MG63 (cell line): Measurements from ENCODE around the gene ETV6. TPM values are rescaled to one million over a fixed set of nuclear protein-coding genes. Genes with fewer than 3 reads are reported as not detected.
"Not testable (repeated sequence)": the region's sequence is repeated elsewhere in the genome, so short reads cannot be mapped to it uniquely, and the experiment has no call there.

Experiments
- DNase-seq: peaks from one replicate; pipeline ENCODE4 v3.0.0-alpha.2; 2020
- H3K27me3 ChIP-seq: fragments of 250-450 bp; sonication (Bioruptor Pico); 2 replicates; pipeline ENCODE4 v1.5.1; 2020; ENCODE audit warnings: mild to moderate bottlenecking, moderate library complexity
- H3K36me3 ChIP-seq: fragments of 250-450 bp; sonication (Bioruptor Pico); 2 replicates; pipeline ENCODE4 v1.5.1; 2020; ENCODE audit warnings: mild to moderate bottlenecking, moderate library complexity
- H3K4me3 ChIP-seq: fragments of 250-450 bp; sonication (Bioruptor Pico); 2 replicates; pipeline ENCODE4 v1.5.1; 2020; ENCODE audit warnings: mild to moderate bottlenecking, moderate library complexity
- H3K9me3 ChIP-seq: fragments of 250-450 bp; sonication (Bioruptor Pico); 2 replicates; pipeline ENCODE4 v1.5.1; 2020; ENCODE audit warnings: mild to moderate bottlenecking, moderate library complexity
- total RNA-seq: library from RNA; depleted of rRNA; stranded (reverse); fragments of >200 nt; shearing (Covaris generic); gene quantifications from 2 replicates; pipeline ENCODE4 v1.2.3, GENCODE V29; 2014; ENCODE audit warnings: low replicate concordance

Gene ETV6
- total RNA-seq, 1 experiment from 2014 or later: 3.0 TPM

- not testable (repeated sequence) for H3K27me3 ChIP-seq, DNase-seq, H3K9me3 ChIP-seq, H3K4me3 ChIP-seq, H3K36me3 ChIP-seq
Observed at GRCh38 chr12:11909406-11909805, 259.9 kb downstream of the ETV6 start.

DNA sequence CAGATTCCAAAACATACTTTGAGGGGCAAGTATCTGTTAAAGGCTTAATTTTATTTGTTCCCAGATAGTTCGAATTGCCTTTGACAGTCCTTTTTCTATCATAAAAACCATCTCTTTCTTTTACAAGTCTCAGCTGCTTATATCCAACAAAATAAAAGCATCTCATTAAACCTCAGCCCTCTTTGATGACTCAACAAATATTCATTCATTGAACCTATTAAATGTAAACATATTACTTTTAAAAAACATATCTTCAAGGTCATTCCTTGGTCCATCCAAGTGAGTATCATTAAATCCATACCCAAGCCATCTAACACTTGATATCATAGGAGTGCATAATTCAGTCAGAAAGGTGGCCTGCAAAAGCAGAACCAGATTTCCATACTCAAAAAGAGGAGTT, 266.6 kb downstream of the ETV6 start:
- DNase-seq: no peak
- no peaks in the 10 kb centered on the region for H3K36me3 ChIP-seq

DNA sequence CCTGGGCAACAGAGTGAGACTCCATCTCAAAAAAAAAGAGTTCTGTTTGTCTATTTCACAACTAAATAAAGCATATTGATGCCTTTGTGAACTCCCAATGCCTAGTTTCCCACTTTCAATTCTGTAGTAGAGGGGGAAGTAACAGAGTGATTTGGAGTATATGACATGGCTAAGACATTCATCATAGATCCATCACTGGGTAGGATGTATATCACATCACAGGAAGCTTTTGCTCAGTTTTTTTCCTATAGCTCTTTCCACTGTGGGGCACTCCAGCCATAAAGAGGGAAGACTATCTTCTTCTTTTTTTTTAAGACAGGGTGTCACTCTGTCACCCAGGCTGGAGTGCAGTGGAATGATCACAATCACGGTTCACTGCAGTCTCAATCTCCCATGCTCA, 267.3 kb downstream of the ETV6 start:
- DNase-seq: no peak
- Histone ChIP-seq H3K36me3 (no peaks in the 10 kb centered on the region), H3K9me3 (no peaks in the 10 kb centered on the region), H3K27me3 (no peaks in the 10 kb centered on the region), H3K4me3 (no peak overlapping the region)

More for the DNA sequence above, 266.6 kb downstream of the ETV6 start:
- H3K9me3 ChIP-seq: no peaks in the 10 kb centered on the region
- H3K4me3 ChIP-seq: no peak overlapping the region
- no peaks in the 10 kb centered on the region for H3K27me3 ChIP-seq

DNA sequence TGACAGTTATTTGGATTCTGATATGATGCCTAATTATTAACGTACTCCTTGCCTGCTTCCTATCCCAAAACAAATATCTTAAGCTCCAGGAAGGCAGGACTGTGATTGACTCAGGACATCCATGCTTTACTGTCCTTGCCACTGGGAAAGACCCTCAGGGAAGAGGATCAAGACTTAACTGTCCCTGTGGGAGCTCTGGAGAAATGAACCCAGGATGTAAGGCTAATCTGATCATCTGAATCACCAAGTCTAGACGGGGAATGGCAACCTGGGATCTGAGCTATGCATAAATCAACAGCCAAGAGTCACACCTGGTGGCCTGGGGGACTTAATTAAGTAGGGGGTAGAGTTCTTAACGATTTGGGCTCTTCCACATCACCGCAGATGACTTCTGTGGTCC, 268.0 kb downstream of the ETV6 start:
- Histone ChIP-seq H3K36me3 (no peaks in the 10 kb centered on the region), H3K9me3 (no peaks in the 10 kb centered on the region), H3K4me3 (no peak overlapping the region), H3K27me3 (no peaks in the 10 kb centered on the region)
- DNase-seq: no peak

- DNase-seq: no peak
- Histone ChIP-seq H3K27me3 (no peaks in the 10 kb centered on the region), H3K9me3 (no peaks in the 10 kb centered on the region), H3K4me3 (no peak overlapping the region), H3K36me3 (no peaks in the 10 kb centered on the region)
Observed at GRCh38 chr12:11920231-11920630, 270.8 kb downstream of the ETV6 start.

DNA sequence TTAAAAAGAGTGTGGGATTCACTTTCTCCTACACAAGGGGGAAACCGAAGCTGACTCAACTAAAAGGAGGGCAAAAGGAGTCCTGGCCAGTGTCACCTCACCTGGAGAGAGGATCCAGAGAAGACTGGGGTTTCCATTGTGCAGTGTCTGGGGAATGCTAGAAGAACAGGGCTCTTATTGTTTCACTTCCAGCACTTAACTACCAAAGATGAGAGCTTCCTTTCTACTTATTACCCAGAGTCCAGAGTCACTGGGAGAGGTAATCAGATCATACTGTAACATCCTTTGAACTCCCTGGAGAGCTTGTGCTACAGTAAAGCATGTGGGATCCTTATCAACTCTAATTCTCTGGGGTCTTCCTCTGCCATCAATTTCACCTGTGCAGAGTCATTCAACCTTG, 272.9 kb downstream of the ETV6 start:
- Histone ChIP-seq H3K4me3 (no peak overlapping the region), H3K9me3 (no peaks in the 10 kb centered on the region), H3K27me3 (no peaks in the 10 kb centered on the region), H3K36me3 (no peaks in the 10 kb centered on the region)
- no peak for DNase-seq

DNA sequence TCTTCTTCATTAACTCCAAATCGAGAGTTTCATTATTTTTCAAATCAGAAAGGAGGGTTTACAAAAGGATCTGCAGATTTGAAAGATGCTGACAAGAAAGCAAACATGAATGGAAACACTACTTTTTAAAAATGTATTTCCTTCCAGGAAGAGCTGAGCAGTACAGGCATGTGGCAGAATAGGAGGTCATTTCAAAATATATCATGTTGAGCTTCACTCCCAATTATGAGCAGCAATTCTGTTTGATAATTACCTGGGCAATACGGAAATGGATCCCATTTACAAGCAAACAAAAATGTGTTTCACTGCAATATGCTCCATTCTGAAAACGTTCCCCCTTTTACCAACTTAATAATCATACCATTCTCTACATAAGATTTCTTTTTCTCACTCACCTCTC, 273.6 kb downstream of the ETV6 start:
- Histone ChIP-seq H3K4me3 (no peak overlapping the region), H3K27me3 (no peaks in the 10 kb centered on the region), H3K36me3 (no peaks in the 10 kb centered on the region), H3K9me3 (no peaks in the 10 kb centered on the region)
- DNase-seq: no peak

DNA sequence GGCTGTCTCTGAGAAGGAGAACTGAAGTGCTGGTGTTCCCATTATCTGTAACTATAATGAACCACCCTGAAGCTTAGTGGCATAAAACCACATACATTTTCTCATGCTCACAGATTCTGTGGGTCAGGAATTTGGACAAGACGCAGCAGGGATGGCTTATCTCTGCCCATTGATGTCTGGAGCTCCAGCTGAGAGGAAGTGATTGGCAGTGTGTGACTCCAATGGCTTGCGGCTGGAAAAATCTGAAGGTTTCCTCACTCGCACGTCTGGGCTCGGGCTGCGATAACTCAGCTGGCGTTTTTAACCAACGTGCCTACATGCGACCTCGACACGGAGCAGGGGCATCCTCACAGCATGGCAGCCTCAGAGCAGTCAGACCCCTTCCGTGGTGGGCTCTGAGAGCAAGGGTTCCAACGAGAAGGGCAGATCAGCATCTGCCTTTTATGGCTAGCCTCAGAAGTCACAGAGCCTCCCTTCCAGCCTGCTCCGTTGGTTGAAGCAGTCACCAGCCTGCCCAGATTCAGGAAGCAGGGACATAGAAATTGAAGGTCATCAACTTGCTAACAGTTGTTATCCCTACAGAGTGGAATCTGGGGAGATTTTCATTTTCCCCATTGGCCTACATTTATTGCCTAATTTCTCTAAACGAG, 277.9 kb downstream of the ETV6 start:
- no peaks in the 10 kb centered on the region for H3K36me3 ChIP-seq
- no peak overlapping the region for H3K4me3 ChIP-seq
- H3K9me3 ChIP-seq: no peaks in the 10 kb centered on the region
- H3K27me3 ChIP-seq: no peaks in the 10 kb centered on the region
- DNase-seq: peak; percentile 28

DNA sequence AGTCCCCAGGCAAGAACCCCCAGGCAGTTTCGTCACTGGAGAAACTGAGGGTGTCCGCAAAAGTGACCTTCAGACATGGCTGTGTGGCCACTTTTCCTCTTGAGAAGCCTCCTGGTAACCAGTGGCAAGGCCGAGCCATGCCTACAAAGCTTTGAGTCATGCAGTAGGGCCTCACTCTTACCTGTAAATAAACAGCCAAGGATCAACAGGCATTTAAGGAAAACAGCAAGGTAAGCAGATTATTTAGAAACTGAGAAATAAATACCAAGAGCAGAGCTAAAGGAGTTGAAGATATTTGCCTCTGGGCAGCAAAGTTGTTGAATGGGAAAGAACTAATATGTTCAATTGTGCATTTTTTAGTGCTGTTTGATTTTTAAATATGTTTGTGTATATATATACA, 280.2 kb downstream of the ETV6 start:
- no peaks in the 10 kb centered on the region for H3K9me3 ChIP-seq
- no peak for DNase-seq
- no peaks in the 10 kb centered on the region for H3K36me3 ChIP-seq
- no peak overlapping the region for H3K4me3 ChIP-seq
- no peaks in the 10 kb centered on the region for H3K27me3 ChIP-seq

GRCh38 chr12:11939223-11939622, 289.7 kb downstream of the ETV6 start:
- peaks cover 5% of the 10 kb centered on the region; the same call in 1 of the 2 replicates for H3K9me3 ChIP-seq
- no peak for DNase-seq
- H3K27me3 ChIP-seq: no peaks in the 10 kb centered on the region
- no peak overlapping the region for H3K4me3 ChIP-seq
- H3K36me3 ChIP-seq: no peaks in the 10 kb centered on the region

DNA sequence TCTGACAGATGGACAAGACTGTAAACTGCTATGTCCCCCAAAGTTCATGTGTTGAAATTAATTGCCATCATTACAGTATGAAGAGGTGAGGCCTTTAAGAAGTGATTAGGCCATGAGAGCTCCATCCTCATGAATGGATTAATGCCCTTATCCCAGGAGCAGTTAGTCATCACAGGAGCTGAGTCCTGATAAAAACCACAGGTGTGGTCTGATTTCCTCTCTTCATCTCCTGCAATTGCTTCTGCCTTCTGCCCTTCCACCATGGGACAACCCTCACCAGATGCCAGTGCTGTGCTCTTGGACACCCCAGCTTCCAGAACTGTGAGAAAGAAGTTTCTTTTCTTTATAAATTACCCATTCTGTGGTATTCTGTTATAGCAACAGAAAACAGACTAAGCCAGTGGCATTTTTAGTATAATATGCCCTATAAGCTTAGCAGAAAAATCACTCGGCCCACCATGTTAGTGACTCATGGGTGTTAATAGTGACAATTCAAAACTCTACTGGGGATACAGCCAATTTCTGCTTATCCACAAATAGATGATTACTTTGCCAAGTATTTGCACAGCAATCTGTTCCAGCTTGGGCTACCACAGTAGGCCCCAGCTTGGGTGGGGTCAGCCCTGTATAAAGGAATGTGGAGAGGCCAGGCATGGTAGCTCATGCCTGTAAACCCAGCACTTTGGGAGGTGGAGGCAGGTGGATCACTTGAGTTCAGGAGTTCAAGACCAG, 292.3 kb downstream of the ETV6 start:
- DNase-seq: peak; percentile 86
- Histone ChIP-seq H3K9me3 (peaks cover 5% of the 10 kb centered on the region; the same call in 1 of the 2 replicates), H3K27me3 (no peaks in the 10 kb centered on the region), H3K36me3 (no peaks in the 10 kb centered on the region), H3K4me3 (no peak overlapping the region)

- peak; percentile 53 for DNase-seq
- no peak overlapping the region for H3K4me3 ChIP-seq
- H3K9me3 ChIP-seq: peaks cover 5% of the 10 kb centered on the region; the same call in 1 of the 2 replicates
- H3K27me3 ChIP-seq: no peaks in the 10 kb centered on the region
- no peaks in the 10 kb centered on the region for H3K36me3 ChIP-seq
Observed at GRCh38 chr12:11943919-11944700, 294.6 kb downstream of the ETV6 start.
